Tibial nerve (tissue), 4 donors: Measurements from ENCODE around the gene LEMD2. TPM values are rescaled to one million over a fixed set of nuclear protein-coding genes. Genes with fewer than 3 reads are reported as not detected.

Experiments used
- DNase-seq, 2 donors: peaks; one replicate each; pipeline ENCODE4 v3.0.0-alpha.2; 2019; ENCODE audit warnings: low spot score in 2 of 2
- H3K27ac ChIP-seq, 4 donors: fragments of 200-600 bp; sonication (generic) in 3 of 4; one replicate each; pipeline ENCODE4 v1.5.1; 2017 to 2019; ENCODE audit warnings: mild to moderate bottlenecking in 1 of 4
- H3K27me3 ChIP-seq, 2 donors: fragments of 200-600 bp; sonication (generic) in 1 of 2; one replicate each; pipeline versions ENCODE4 v1.5.1 to v1.6.0; 2017 to 2019
- H3K36me3 ChIP-seq, 3 donors: fragments of 200-600 bp; sonication (generic); one replicate each; pipeline ENCODE4 v1.5.1; 2018 to 2019
- H3K4me1 ChIP-seq, 4 donors: fragments of 200-600 bp; sonication (generic) in 3 of 4; one replicate each; pipeline ENCODE4 v1.5.1; 2017 to 2019
- H3K4me3 ChIP-seq, 4 donors: fragments of 200-600 bp; sonication (generic) in 3 of 4; one replicate each; pipeline ENCODE4 v1.5.1; 2017 to 2019; ENCODE audit warnings: mild to moderate bottlenecking in 1 of 4, moderate library complexity in 1 of 4
- H3K9me3 ChIP-seq, 4 donors: fragments of 200-600 bp; sonication (generic) in 3 of 4; one replicate each; pipeline ENCODE4 v1.5.1; 2017 to 2019
- CTCF ChIP-seq, 5 experiments: fragments of 200-600 bp in 3 of 5; fragments of 450-650 bp in 2 of 5; sonication (generic) in 3 of 5; IDR thresholded peaks; one replicate each; pipeline ENCODE4 v1.5.1; 2016 to 2019; ENCODE audit warnings: antibody characterized with exemption in 5 of 5, mild to moderate bottlenecking in 3 of 5, moderate library complexity in 2 of 5
- EP300 ChIP-seq, 2 donors: sonication (generic); formaldehyde crosslinking; IDR thresholded peaks; one replicate each; pipeline ENCODE4 v1.6.1; 2017; ENCODE audit warnings: antibody characterized with exemption in 2 of 2, mild to moderate bottlenecking in 1 of 2
- POLR2A ChIP-seq, 2 donors: fragments of 450-650 bp; IDR thresholded peaks; one replicate each; pipeline ENCODE4 v1.6.1; 2017; ENCODE audit warnings: antibody characterized with exemption in 2 of 2, mild to moderate bottlenecking in 2 of 2, moderate library complexity in 2 of 2
- WGBS, 2 donors: methylation state at CpG; one replicate each; pipeline ENCODE4 v1.1.5; 2018; 5-methylcytosine and 5-hydroxymethylcytosine counted together
- total RNA-seq, 4 donors: library from RNA; depleted of rRNA; stranded (reverse); fragments of >200 nt; gene quantifications; one replicate each; pipeline ENCODE4 v1.1.0, GENCODE V29; 2016

LEMD2 gene
- total RNA-seq, 4 donors from 2014 or later: 55.7 to 97.8 (median 70.1) TPM

- no peak for DNase-seq
- H3K9me3 ChIP-seq: no peaks in the 10 kb centered on the region
- WGBS, 2 donors: 80 to 87% methylated on average over 11 to 12 of the region's 12 CpGs
- peaks cover 0 to 13% (median 0%) of the 10 kb centered on the region in 4 donors for H3K4me1 ChIP-seq
- peaks cover 11 to 99% (median 57%) of the 10 kb centered on the region in 3 donors for H3K36me3 ChIP-seq
- H3K4me3 ChIP-seq: no peak overlapping the region
- no peak for TF ChIP-seq CTCF (IDR thresholded peaks at IDR 0.05)
- no peak for TF ChIP-seq EP300 (IDR thresholded peaks at IDR 0.05)
- TF ChIP-seq POLR2A (IDR thresholded peaks at IDR 0.05): no peak
- no peaks in the 10 kb centered on the region for H3K27me3 ChIP-seq
- no peak overlapping the region for H3K27ac ChIP-seq
These were observed 10.3 kb downstream of the LEMD2 start for GRCh38 chr6:33778444-33779121.

- WGBS, 2 donors: 85 to 86% methylated on average over 25 of the region's 25 CpGs
- TF ChIP-seq CTCF (IDR thresholded peaks at IDR 0.05): no peak
- no peak for TF ChIP-seq EP300 (IDR thresholded peaks at IDR 0.05)
- TF ChIP-seq POLR2A (IDR thresholded peaks at IDR 0.05): no peak
- H3K27ac ChIP-seq: no peak overlapping the region
- DNase-seq: no peak
- H3K36me3 ChIP-seq: peaks cover 11 to 99% (median 53%) of the 10 kb centered on the region in 3 donors
- H3K4me1 ChIP-seq: peaks cover 0 to 22% (median 0%) of the 10 kb centered on the region in 4 donors
- no peaks in the 10 kb centered on the region for H3K27me3 ChIP-seq
- no peaks in the 10 kb centered on the region for H3K9me3 ChIP-seq
- H3K4me3 ChIP-seq: no peak overlapping the region
These were observed 11.2 kb downstream of the LEMD2 start for GRCh38 chr6:33777398-33778388.

- no peaks in the 10 kb centered on the region for H3K9me3 ChIP-seq
- TF ChIP-seq POLR2A (IDR thresholded peaks at IDR 0.05) (no peak), EP300 (IDR thresholded peaks at IDR 0.05) (no peak)
- H3K27me3 ChIP-seq: no peaks in the 10 kb centered on the region
- peaks cover 0 to 26% (median 3%) of the 10 kb centered on the region in 4 donors for H3K4me1 ChIP-seq
- H3K4me3 ChIP-seq: no peak overlapping the region
- 68 to 93% methylated on average over 5 to 13 of the region's 13 CpGs for WGBS, 2 donors
- no peak overlapping the region for H3K27ac ChIP-seq
- DNase-seq: no peak
- peaks cover 11 to 97% (median 46%) of the 10 kb centered on the region in 3 donors for H3K36me3 ChIP-seq
These were observed 12.2 kb downstream of the LEMD2 start for GRCh38 chr6:33776764-33777163.

GRCh38 chr6:33776186-33776585 is 12.7 kb downstream of the LEMD2 start:
- 89 to 92% methylated on average over 4 of the region's 4 CpGs for WGBS, 2 donors

More at GRCh38 chr6:33776186-33776585, 12.7 kb downstream of the LEMD2 start:
- no peak overlapping the region for H3K27ac ChIP-seq
- H3K4me3 ChIP-seq: no peak overlapping the region
- DNase-seq: no peak
- H3K9me3 ChIP-seq: no peaks in the 10 kb centered on the region
- H3K36me3 ChIP-seq: peaks cover 11 to 91% (median 46%) of the 10 kb centered on the region in 3 donors
- no peak for TF ChIP-seq EP300 (IDR thresholded peaks at IDR 0.05)
- no peak for TF ChIP-seq CTCF (IDR thresholded peaks at IDR 0.05)
- TF ChIP-seq POLR2A (IDR thresholded peaks at IDR 0.05): no peak
- peaks cover 0 to 26% (median 4%) of the 10 kb centered on the region in 4 donors for H3K4me1 ChIP-seq
- no peaks in the 10 kb centered on the region for H3K27me3 ChIP-seq
